ENCODE measurements around the gene SYAP1. TPM values are rescaled to one million over a fixed set of nuclear protein-coding genes. Genes with fewer than 3 reads are reported as not detected.

Gene SYAP1
- total RNA-seq, 2 experiments from 2014 or later: 19.7 to 20.0 TPM

DNA sequence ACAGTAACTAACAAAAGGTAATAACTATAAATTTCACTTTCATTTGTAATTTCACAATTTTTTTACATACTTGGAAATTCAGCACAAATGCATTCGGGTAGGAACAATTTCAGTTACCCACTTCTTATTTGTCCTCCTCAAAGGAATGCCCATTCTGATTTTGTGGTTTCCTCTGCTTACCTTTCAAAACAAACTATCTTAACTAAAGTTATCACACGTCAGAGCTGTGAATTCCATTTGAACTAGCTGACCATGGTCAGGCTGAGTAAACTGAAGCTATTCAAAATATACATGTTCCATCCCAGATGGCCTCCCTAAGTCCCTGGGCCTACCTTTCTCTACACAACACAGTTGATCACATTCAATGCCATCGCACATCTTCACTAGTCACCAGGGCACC, 11.4 kb upstream of the SYAP1 start:
- POLR2A ChIA-PET: no interaction called here
- H3K9me2 ChIP-seq (ENCODE audit: insufficient read depth, low read length): no peaks in the 10 kb centered on the region
- BruUV-seq (replicated peaks): no TSS peak
- no peaks in the 10 kb centered on the region; the same call in 1 of the 2 replicates for H3K79me2 ChIP-seq (ENCODE audit: insufficient read depth, low read depth, low read length)
- no peak for DNase-seq (ENCODE audit: low spot score)
- no peak overlapping the region for H3K4me2 ChIP-seq (ENCODE audit: low read length)
- H3K27ac ChIP-seq (ENCODE audit: low read depth, low read length, poor library complexity, severe bottlenecking): peak overlapping the region; percentile 19
- peaks cover 46% of the 10 kb centered on the region for H3K4me1 ChIP-seq (ENCODE audit: insufficient read depth, low read length, poor library complexity, severe bottlenecking)
- H3K36me3 ChIP-seq (ENCODE audit: insufficient read depth, low read length): peaks cover 11% of the 10 kb centered on the region
- CTCF ChIA-PET (ENCODE audit: unreplicated experiment): no interaction called here
- H3K9me3 ChIP-seq (ENCODE audit: low read length): no peaks in the 10 kb centered on the region
- TF ChIP-seq CTCF (conservative IDR thresholded peaks at IDR 0.05; ENCODE audit: low read length): no peak
- no peak for TF ChIP-seq EZH2phosphoT487 (IDR thresholded peaks at IDR 0.05; ENCODE audit: borderline replicate concordance, low read depth, low read length)
- intact Hi-C loops (cut with micrococcal nuclease; ENCODE audit: unreplicated experiment): no loop called here
- no peak overlapping the region for H2AFZ ChIP-seq (ENCODE audit: low read length)
- no peak overlapping the region for H3K4me3 ChIP-seq (ENCODE audit: low read depth, low read length, poor library complexity, severe bottlenecking)
- H4K20me1 ChIP-seq (ENCODE audit: insufficient read depth, low read length): no peaks in the 10 kb centered on the region

DNA sequence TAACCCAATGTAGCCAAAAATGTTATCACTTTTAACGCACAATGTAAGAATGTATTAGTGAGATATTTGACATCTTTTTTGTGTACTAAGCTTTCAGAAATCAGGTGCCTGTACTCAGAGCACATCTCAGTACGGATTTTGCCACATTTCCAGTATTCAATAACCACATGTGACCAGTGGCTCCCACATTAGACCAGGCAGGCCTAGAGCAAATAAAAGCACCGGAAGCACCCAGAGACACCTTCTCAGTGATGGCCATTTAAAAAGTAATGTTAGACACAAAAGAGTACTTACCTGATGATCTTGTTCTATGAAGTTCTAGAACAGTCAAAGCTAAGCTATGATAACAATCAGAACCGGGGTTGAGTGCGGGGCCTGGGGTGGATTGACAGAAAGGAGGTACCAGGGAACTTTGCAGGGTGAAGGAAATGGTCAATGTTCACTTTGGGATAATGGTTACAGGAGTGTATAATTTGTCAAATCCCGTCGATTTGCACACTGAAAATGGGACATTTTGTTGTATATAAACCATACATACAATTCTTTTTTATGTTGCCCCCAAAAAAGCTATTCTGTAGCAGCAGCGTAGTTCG, 8.1 kb upstream of the SYAP1 start:
- Histone ChIP-seq H3K27ac (ENCODE audit: low read depth, low read length, poor library complexity, severe bottlenecking) (peak overlapping the region; percentile 73), H3K79me2 (ENCODE audit: insufficient read depth, low read depth, low read length) (no peaks in the 10 kb centered on the region; the same call in 1 of the 2 replicates), H4K20me1 (ENCODE audit: insufficient read depth, low read length) (no peaks in the 10 kb centered on the region), H3K4me3 (ENCODE audit: low read depth, low read length, poor library complexity, severe bottlenecking) (peak overlapping the region; percentile 84), H3K9me3 (ENCODE audit: low read length) (no peaks in the 10 kb centered on the region), H2AFZ (ENCODE audit: low read length) (peak overlapping the region; percentile 84), H3K4me1 (ENCODE audit: insufficient read depth, low read length, poor library complexity, severe bottlenecking) (peaks cover 30% of the 10 kb centered on the region), H3K36me3 (ENCODE audit: insufficient read depth, low read length) (peaks cover 11% of the 10 kb centered on the region), H3K4me2 (ENCODE audit: low read length) (peak overlapping the region; percentile 91), H3K9me2 (ENCODE audit: insufficient read depth, low read length) (no peaks in the 10 kb centered on the region)
- ChIA-PET POLR2A (interaction anchor here (0.6 to 1.1 kb wide), 4 partner anchors 9 to 590 kb away, joined by 3 to 4 read pairs (median 3); no protein-coding TSS in a partner anchor), CTCF (ENCODE audit: unreplicated experiment) (interaction anchor here (0.6 kb wide), 1 partner anchor 15 kb away, joined by 3 read pairs; no protein-coding TSS in a partner anchor)
- intact Hi-C loops (cut with micrococcal nuclease; ENCODE audit: unreplicated experiment): loop anchor here (2.0 kb wide), 1 partner anchor 75 kb away; the partner anchor contains the start of gene TXLNG
- peak; percentile 43 for DNase-seq (ENCODE audit: low spot score)
- TF ChIP-seq EZH2phosphoT487 (IDR thresholded peaks at IDR 0.05; ENCODE audit: borderline replicate concordance, low read depth, low read length) (no peak), CTCF (conservative IDR thresholded peaks at IDR 0.05; ENCODE audit: low read length) (no peak)
- BruUV-seq (replicated peaks): TSS peak; percentile 67
